ENCODE results near the gene LSR. TPM values are rescaled to one million over a fixed set of nuclear protein-coding genes. Genes with fewer than 3 reads are reported as not detected.

Gene LSR
- total and polyA plus RNA-seq, 2 of the 4 experiments (the other 2 are of a cell fraction): 0.18 to 0.44 TPM

DNA sequence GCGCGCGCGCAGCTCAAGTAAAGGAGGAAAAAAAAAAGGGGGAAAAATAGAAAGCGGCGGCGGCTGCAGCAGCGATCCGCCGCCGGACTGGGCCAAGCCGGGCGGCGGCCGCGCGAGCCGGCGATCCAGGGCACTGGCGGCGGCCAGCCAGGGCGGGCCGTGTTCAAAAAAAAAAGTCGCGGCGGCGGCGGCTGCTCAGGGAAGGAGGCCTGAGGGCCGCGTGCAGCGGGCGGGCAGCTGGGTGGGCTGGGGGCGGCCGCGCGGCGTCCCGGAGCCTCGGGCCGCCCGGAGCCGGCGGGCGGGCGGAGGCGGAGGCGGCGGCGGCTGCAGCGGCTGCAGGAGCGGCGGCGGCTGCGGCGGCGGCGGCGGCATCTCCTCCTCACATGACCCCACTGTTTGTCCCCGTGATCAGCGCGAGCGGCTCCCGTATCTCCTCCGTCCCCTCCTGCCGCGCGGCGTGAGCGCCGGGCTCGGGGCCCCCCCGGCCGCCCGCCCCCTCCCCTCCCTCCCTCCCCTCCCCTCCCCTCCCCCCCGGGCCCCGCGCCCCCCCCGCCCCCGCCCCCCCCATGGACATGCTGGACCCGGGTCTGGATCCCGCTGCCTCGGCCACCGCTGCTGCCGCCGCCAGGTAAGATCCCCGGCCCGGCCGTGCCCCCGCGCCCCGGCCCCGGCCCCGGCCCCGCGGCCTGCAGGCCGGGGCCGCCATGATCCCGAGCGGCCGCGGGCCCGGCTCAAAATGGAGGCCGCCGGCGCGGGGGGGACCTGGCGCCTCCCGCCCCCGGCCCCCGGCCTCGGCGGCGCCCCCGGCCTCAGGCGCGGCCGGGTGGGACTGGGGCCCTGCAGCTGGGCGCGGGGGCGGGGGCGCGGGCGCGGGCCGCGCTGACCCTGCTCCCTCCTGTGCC lies 20.0 kb downstream of the LSR start, which contains the start of gene USF2:
Gene USF2, plus strand, starts transcription at position 427 of the 902 bp plus-strand sequence. Its CDS starts 140 bp downstream, at position 567.
- Histone ChIP-seq H3K79me1 (ENCODE audit: low read depth in 1 of 2, low read length in 2 of 2) (peaks cover 14 to 42% of the 10 kb centered on the region in 2 experiments), H2AK9ac (replicated peaks; ENCODE audit: low read depth, low read length, poor library complexity) (peak within 1 kb of the TSS; percentile 99), H4K91ac (ENCODE audit: insufficient read depth, low read depth, low read length) (peak within 1 kb of the TSS; percentile 89), H4K5ac (ENCODE audit: low read depth, low read length) (peak within 1 kb of the TSS; percentile 85), H4K20me1 (ENCODE audit: insufficient read depth, low read length) (no peaks in the 10 kb centered on the region), H3K27me3 (ENCODE audit: control insufficient read depth, insufficient read depth, low read length) (no peaks in the 10 kb centered on the region), H3K18ac (ENCODE audit: low read depth, low read length) (peak within 1 kb of the TSS; percentile 42), H3K4me3 (ENCODE audit: insufficient read depth, low read depth, low read length) (peak within 1 kb of the TSS; percentile 73), H3K9me3 (ENCODE audit: control insufficient read depth, insufficient read depth, low read length) (no peaks in the 10 kb centered on the region), H2AFZ (replicated peaks; ENCODE audit: low read length, poor library complexity) (peak within 1 kb of the TSS; percentile 98), H2BK5ac (ENCODE audit: low read depth, low read length, poor library complexity, severe bottlenecking) (peak within 1 kb of the TSS; percentile 92), H2BK15ac (ENCODE audit: low read depth, low read length) (no peak within 1 kb of the TSS), H3K27ac (ENCODE audit: insufficient read depth, low read length) (peak within 1 kb of the TSS; percentile 95), H3K4ac (ENCODE audit: low read depth, low read length) (peak within 1 kb of the TSS; percentile 87), H3K4me1 (ENCODE audit: control insufficient read depth, insufficient read depth, low read length) (peaks cover 7% of the 10 kb centered on the region), H3K23ac (ENCODE audit: low read depth, low read length) (peak within 1 kb of the TSS; percentile 83), H3K14ac (replicated peaks; ENCODE audit: low read depth, low read length) (peak within 1 kb of the TSS; percentile 86), H3K4me2 (ENCODE audit: low read depth, low read length) (peak within 1 kb of the TSS; percentile 54), H3K9me1 (ENCODE audit: insufficient read depth, low read length) (peaks cover 8% of the 10 kb centered on the region), H2BK20ac (ENCODE audit: low read depth, low read length) (no peak within 1 kb of the TSS), H2AK5ac (ENCODE audit: low read depth, low read length) (peak within 1 kb of the TSS; percentile 98), H3K9ac (ENCODE audit: low read depth, low read length) (peak within 1 kb of the TSS; percentile 92), H3K56ac (ENCODE audit: extremely low read depth, insufficient read depth, low read length) (peak within 1 kb of the TSS; percentile 99), H2BK120ac (ENCODE audit: low read depth, low read length) (peak within 1 kb of the TSS; percentile 79; the same call in 1 of the 2 replicates), H4K8ac (ENCODE audit: low read depth in 2 of 2, low read length in 2 of 2) (peak within 1 kb of the TSS; percentile 98 to 100), H3K36me3 (ENCODE audit: control insufficient read depth, insufficient read depth, low read length) (peaks cover 32% of the 10 kb centered on the region)
- TF ChIP-seq MXI1 (IDR thresholded peaks at IDR 0.05; ENCODE audit: borderline replicate concordance, low read depth, low read length): 0 out of 2 replicates have a peak, but pooled peaks have one; percentile 39
- no peak for TF ChIP-seq BHLHE40 (IDR thresholded peaks at IDR 0.05; ENCODE audit: low read depth, low read length)
- TF ChIP-seq RFX5 (IDR thresholded peaks at IDR 0.05; ENCODE audit: low read depth, low read length): no peak
- TF ChIP-seq SMC3 (IDR thresholded peaks at IDR 0.05; ENCODE audit: low read depth, low read length): no peak
- no peak for TF ChIP-seq POLR2A (IDR thresholded peaks at IDR 0.05; ENCODE audit: low read depth, low read length)
- 0 out of 2 replicates have a peak, but pooled peaks have one; percentile 37 for TF ChIP-seq MAZ (IDR thresholded peaks at IDR 0.05; ENCODE audit: borderline replicate concordance, low read depth, low read length)
- TF ChIP-seq, protein P1, sequence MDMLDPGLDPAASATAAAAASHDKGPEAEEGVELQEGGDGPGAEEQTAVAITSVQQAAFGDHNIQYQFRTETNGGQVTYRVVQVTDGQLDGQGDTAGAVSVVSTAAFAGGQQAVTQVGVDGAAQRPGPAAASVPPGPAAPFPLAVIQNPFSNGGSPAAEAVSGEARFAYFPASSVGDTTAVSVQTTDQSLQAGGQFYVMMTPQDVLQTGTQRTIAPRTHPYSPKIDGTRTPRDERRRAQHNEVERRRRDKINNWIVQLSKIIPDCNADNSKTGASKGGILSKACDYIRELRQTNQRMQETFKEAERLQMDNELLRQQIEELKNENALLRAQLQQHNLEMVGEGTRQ (IDR thresholded peaks at IDR 0.05; ENCODE audit: low read depth, low read length): peak; percentile 88
- intact Hi-C loops (cut with micrococcal nuclease) (loop anchor here (1.0 to 5.0 kb wide), 3 partner anchors 126 to 227 kb away; partner anchors contain the start of gene FXYD7), dilution Hi-C loops (cut with HindIII; ENCODE audit: low sequenced_read_pairs, unreplicated experiment) (no loop called here), in situ Hi-C loops (cut with MboI; ENCODE audit: low sequenced_read_pairs) (no loop called here)
- POLR2A ChIA-PET (ENCODE audit: unreplicated experiment): interaction anchor here (0.6 kb wide), 3 partner anchors 9 to 487 kb away, joined by 3 to 10 read pairs (median 5); no protein-coding TSS in a partner anchor
- CTCF ChIA-PET: interaction anchor here (0.6 kb wide), 1 partner anchor 59 kb away, joined by 3 read pairs; no protein-coding TSS in a partner anchor
- 0% methylated on average over 14 of the region's 126 CpGs; no CpG with 5 or more reads in 1 of the 2 experiments for WGBS, 2 experiments (ENCODE audit: extremely low coverage in 2 of 2, insufficient read length in 1 of 2)
- peak; percentile 28 for ATAC-seq (ENCODE audit: low read depth)
- BruUV-seq (replicated peaks): no TSS peak
- peak; percentile 61 for DNase-seq

Data from IMR-90 (cell line).